ENCODE results near the gene DOK3. TPM values are rescaled to one million over a fixed set of nuclear protein-coding genes. Genes with fewer than 3 reads are reported as not detected.

The DOK3 gene
- total and polyA plus RNA-seq, 2 of the 13 experiments (the other 11 are each of a cell fraction or from before 2014, with no cell fraction given) = 1.4 to 1.5 TPM

GRCh38 chr5:177476531-177477233 lies 32.9 kb downstream of the DOK3 start:
- 57% methylated on average over 14 of the region's 18 CpGs for WGBS (ENCODE audit: low lambda C conversion rate)

More at GRCh38 chr5:177476531-177477233, 32.9 kb downstream of the DOK3 start:
- Histone ChIP-seq H3K9ac (ENCODE audit: insufficient read depth, low read depth, low read length) (no peak overlapping the region), H3K36me3 (replicated peaks in 1 of 2; ENCODE audit: control insufficient read depth in 1 of 2, insufficient read depth in 2 of 2, low read length in 2 of 2) (no peaks in the 10 kb centered on the region), H4K20me1 (ENCODE audit: insufficient read depth, low read length) (no peaks in the 10 kb centered on the region), H3K27ac (ENCODE audit: extremely low read length, insufficient read depth, low read length) (no peak overlapping the region), H3K4me2 (ENCODE audit: low read depth, low read length) (no peak overlapping the region), H3K9me3 (ENCODE audit: low read length) (no peaks in the 10 kb centered on the region), H2AFZ (ENCODE audit: low read length) (no peak overlapping the region), H3K4me1 (ENCODE audit: insufficient read depth, low read length) (peaks cover 66% of the 10 kb centered on the region), H3K4me3 (replicated peaks in 1 of 3; ENCODE audit: insufficient read depth in 1 of 3, low read depth in 2 of 3, low read length in 3 of 3) (no peak overlapping the region), H3K27me3 (ENCODE audit: control insufficient read depth in 1 of 2, insufficient read depth in 2 of 2, low read length in 2 of 2) (no peaks in the 10 kb centered on the region), H3K79me2 (ENCODE audit: insufficient read depth, low read length) (peaks cover 3% of the 10 kb centered on the region)
- intact Hi-C loops (cut with micrococcal nuclease; ENCODE audit: unreplicated experiment) (no loop called here), in situ Hi-C loops (cut with HindIII; ENCODE audit: extremely low pct_ligation_motif_present, low pct_unique_long_range_greater_than_20kb) (no loop called here)
- POLR2A ChIA-PET = interaction anchor here (1.0 to 4.9 kb wide), 6 partner anchors 19 to 390 kb away, joined by 3 to 42 read pairs (median 6); partner anchors contain the start of gene PDLIM7
- CTCF ChIA-PET (ENCODE audit: low intra/inter-chr PET ratio, low total read pairs) = no interaction called here
- FAIRE-seq (no peak), DNase-seq (ENCODE audit: low spot score) (peak; percentile 33), ATAC-seq (no peak)
- TF ChIP-seq ZNF318 (CRISPR knock-in tag; IDR thresholded peaks at IDR 0.05) = no peak
- TF ChIP-seq ARNT2 (CRISPR knock-in tag; IDR thresholded peaks at IDR 0.05; ENCODE audit: low read depth) = no peak
- 0 out of 2 replicates have a peak, but pooled peaks have one; percentile 23 for TF ChIP-seq NFYC (CRISPR knock-in tag; IDR thresholded peaks at IDR 0.05)
- TF ChIP-seq ZBTB33 (CRISPR knock-in tag; IDR thresholded peaks at IDR 0.05) = peak; percentile 77
- TF ChIP-seq NFE2L2 (IDR thresholded peaks at IDR 0.05; ENCODE audit: low read length) = no peak
- 0 out of 2 replicates have a peak, but pooled peaks have one; percentile 13 for TF ChIP-seq SP5 (CRISPR knock-in tag; IDR thresholded peaks at IDR 0.05; ENCODE audit: borderline replicate concordance, low read depth)
- peak; percentile 87 for TF ChIP-seq ZNF768 (CRISPR knock-in tag; IDR thresholded peaks at IDR 0.05)
- TF ChIP-seq ETV5 (CRISPR knock-in tag; IDR thresholded peaks at IDR 0.05; ENCODE audit: borderline replicate concordance) = peak; percentile 17; the same call in 1 of the 2 replicates
- TF ChIP-seq NKX3-1 (CRISPR knock-in tag; IDR thresholded peaks at IDR 0.05) = no peak
- no TSS peak for BruUV-seq (replicated peaks)
